Measurements from ENCODE around the gene AATF.

AATF gene

GRCh38 chr17:36972905-36973304 is 24.2 kb downstream of the AATF start:
- peaks cover 9% of the 10 kb centered on the region for H3K4me1 ChIP-seq (ENCODE audit: insufficient read depth, low read length, severe bottlenecking)
- no peaks in the 10 kb centered on the region for H3F3A ChIP-seq (ENCODE audit: insufficient read depth, low read length)
- no peak overlapping the region for H3K27ac ChIP-seq (ENCODE audit: low read depth, low read length, poor library complexity, severe bottlenecking)
- no peaks in the 10 kb centered on the region for H4K20me1 ChIP-seq (ENCODE audit: insufficient read depth, low read length)
- H3K9me2 ChIP-seq (ENCODE audit: low read depth, low read length), result no peaks in the 10 kb centered on the region
- H3K4me2 ChIP-seq (ENCODE audit: low read length), result no peak overlapping the region
- TF ChIP-seq CTCF (IDR thresholded peaks at IDR 0.05; ENCODE audit: low read length), result no peak
- no peak for TF ChIP-seq EZH2 (IDR thresholded peaks at IDR 0.05; ENCODE audit: borderline replicate concordance, low read length)
- no peaks in the 10 kb centered on the region for H3K9me3 ChIP-seq (ENCODE audit: low read length)
- H3K9ac ChIP-seq (ENCODE audit: low read length), result no peak overlapping the region
- H3K4me3 ChIP-seq (ENCODE audit: low read depth, low read length, poor library complexity, severe bottlenecking), result no peak overlapping the region
- no peak overlapping the region for H2AFZ ChIP-seq (ENCODE audit: low read length)
- peaks cover 49% of the 10 kb centered on the region for H3K79me2 ChIP-seq (ENCODE audit: insufficient read depth, low read length)
- no peaks in the 10 kb centered on the region for H3K27me3 ChIP-seq (ENCODE audit: insufficient read depth, low read length)
- peaks cover 26% of the 10 kb centered on the region for H3K36me3 ChIP-seq (ENCODE audit: insufficient read depth, low read length)

GRCh38 chr17:36975922-36976515 is 27.3 kb downstream of the AATF start:
- no peaks in the 10 kb centered on the region for H3K9me2 ChIP-seq (ENCODE audit: low read depth, low read length)
- H3F3A ChIP-seq (ENCODE audit: insufficient read depth, low read length), result no peaks in the 10 kb centered on the region
- H2AFZ ChIP-seq (ENCODE audit: low read length), result no peak overlapping the region
- H3K4me1 ChIP-seq (ENCODE audit: insufficient read depth, low read length, severe bottlenecking), result peaks cover 25% of the 10 kb centered on the region
- no peaks in the 10 kb centered on the region for H3K9me3 ChIP-seq (ENCODE audit: low read length)
- no peak overlapping the region for H3K9ac ChIP-seq (ENCODE audit: low read length)
- no peaks in the 10 kb centered on the region for H3K27me3 ChIP-seq (ENCODE audit: insufficient read depth, low read length)
- H3K4me3 ChIP-seq (ENCODE audit: low read depth, low read length, poor library complexity, severe bottlenecking), result no peak overlapping the region
- TF ChIP-seq EZH2 (IDR thresholded peaks at IDR 0.05; ENCODE audit: borderline replicate concordance, low read length) (no peak), CTCF (IDR thresholded peaks at IDR 0.05; ENCODE audit: low read length) (no peak)
- H3K4me2 ChIP-seq (ENCODE audit: low read length), result no peak overlapping the region
- H3K36me3 ChIP-seq (ENCODE audit: insufficient read depth, low read length), result peaks cover 4% of the 10 kb centered on the region; the same call in 1 of the 2 replicates
- peaks cover 77% of the 10 kb centered on the region for H3K79me2 ChIP-seq (ENCODE audit: insufficient read depth, low read length)
- H4K20me1 ChIP-seq (ENCODE audit: insufficient read depth, low read length), result no peaks in the 10 kb centered on the region
- H3K27ac ChIP-seq (ENCODE audit: low read depth, low read length, poor library complexity, severe bottlenecking), result no peak overlapping the region

GRCh38 chr17:36977066-36977465 is 28.3 kb downstream of the AATF start:
- no peaks in the 10 kb centered on the region for H3K9me3 ChIP-seq (ENCODE audit: low read length)
- H3K4me1 ChIP-seq (ENCODE audit: insufficient read depth, low read length, severe bottlenecking), result peaks cover 25% of the 10 kb centered on the region
- H3K9me2 ChIP-seq (ENCODE audit: low read depth, low read length), result no peaks in the 10 kb centered on the region
- H3K36me3 ChIP-seq (ENCODE audit: insufficient read depth, low read length), result 0 out of 2 replicates have a peak, but pooled peaks cover 3% of the 10 kb centered on the region
- H2AFZ ChIP-seq (ENCODE audit: low read length), result no peak overlapping the region
- no peaks in the 10 kb centered on the region for H3F3A ChIP-seq (ENCODE audit: insufficient read depth, low read length)
- H3K79me2 ChIP-seq (ENCODE audit: insufficient read depth, low read length), result peaks cover 67% of the 10 kb centered on the region
- no peak overlapping the region for H3K27ac ChIP-seq (ENCODE audit: low read depth, low read length, poor library complexity, severe bottlenecking)
- no peaks in the 10 kb centered on the region for H4K20me1 ChIP-seq (ENCODE audit: insufficient read depth, low read length)
- H3K9ac ChIP-seq (ENCODE audit: low read length), result no peak overlapping the region
- no peak overlapping the region for H3K4me3 ChIP-seq (ENCODE audit: low read depth, low read length, poor library complexity, severe bottlenecking)
- no peak for TF ChIP-seq CTCF (IDR thresholded peaks at IDR 0.05; ENCODE audit: low read length)
- TF ChIP-seq EZH2 (IDR thresholded peaks at IDR 0.05; ENCODE audit: borderline replicate concordance, low read length), result no peak
- H3K4me2 ChIP-seq (ENCODE audit: low read length), result no peak overlapping the region
- no peaks in the 10 kb centered on the region for H3K27me3 ChIP-seq (ENCODE audit: insufficient read depth, low read length)
